MM.1S (cell line): ENCODE results near the gene TMEM242.

Source experiments
- DNase-seq: peaks from one replicate; pipeline ENCODE4 v3.0.0-alpha.2; 2015
- H2AFZ ChIP-seq: fragments of 300-600 bp; sonication (generic); 2 replicates; pipeline ENCODE4 v1.6.0; 2016; ENCODE audit warnings: antibody characterized with exemption, low read length
- H3F3A ChIP-seq: fragments of 300-600 bp; sonication (generic); 2 replicates; pipeline ENCODE4 v1.6.1; 2016; ENCODE audit warnings: mild to moderate bottlenecking, antibody characterized with exemption, low read length, moderate library complexity, mixed read lengths; ENCODE audit not compliant: insufficient read depth
- H3K27ac ChIP-seq: fragments of 300-600 bp; sonication (generic); 2 replicates; pipeline ENCODE4 v1.5.1; 2016; ENCODE audit warnings: mild to moderate bottlenecking, low read length
- H3K27me3 ChIP-seq: fragments of 300-600 bp; sonication (generic); replicated peaks from 2 replicates; pipeline ENCODE4 v1.6.0; 2016; ENCODE audit warnings: low read length; ENCODE audit not compliant: insufficient read depth
- H3K36me3 ChIP-seq: fragments of 300-600 bp; sonication (generic); replicated peaks from 2 replicates; pipeline ENCODE4 v1.6.1; 2016; ENCODE audit warnings: mild to moderate bottlenecking, low read length, mixed read lengths; ENCODE audit not compliant: insufficient read depth
- H3K4me1 ChIP-seq: fragments of 300-600 bp; sonication (generic); 2 replicates; pipeline ENCODE4 v1.6.1; 2016; ENCODE audit warnings: low read length, mixed read lengths
- H3K4me2 ChIP-seq: fragments of 300-600 bp; sonication (generic); 2 replicates; pipeline ENCODE4 v1.6.0; 2016; ENCODE audit warnings: low read depth, low read length
- H3K4me3 ChIP-seq: fragments of 300-600 bp; sonication (generic); 2 replicates; pipeline ENCODE4 v1.5.1; 2016; ENCODE audit warnings: low read length, mixed read lengths
- H3K79me2 ChIP-seq: fragments of 300-600 bp; sonication (generic); 2 replicates; pipeline ENCODE4 v1.6.1; 2016; ENCODE audit warnings: mixed run types, low read length, mixed read lengths
- H3K9ac ChIP-seq: fragments of 300-600 bp; sonication (generic); 2 replicates; pipeline ENCODE4 v1.6.1; 2016; ENCODE audit warnings: low read length, mixed read lengths
- H3K9me2 ChIP-seq: fragments of 300-600 bp; sonication (generic); replicated peaks from 2 replicates; pipeline ENCODE4 v1.6.1; 2016; ENCODE audit warnings: mild to moderate bottlenecking, low read length, mixed read lengths; ENCODE audit not compliant: insufficient read depth
- H3K9me3 ChIP-seq: fragments of 300-600 bp; sonication (generic); replicated peaks from 2 replicates; pipeline ENCODE4 v1.6.1; 2016; ENCODE audit warnings: mild to moderate bottlenecking, low read length, mixed read lengths; ENCODE audit not compliant: insufficient read depth
- H4K20me1 ChIP-seq: fragments of 300-600 bp; sonication (generic); 2 replicates; pipeline ENCODE4 v1.6.1; 2016; ENCODE audit warnings: mild to moderate bottlenecking, low read length, moderate library complexity, mixed read lengths; ENCODE audit not compliant: insufficient read depth
- EZH2 ChIP-seq: fragments of 300-600 bp; sonication (generic); optimal IDR thresholded peaks from 2 replicates; pipeline ENCODE3; 2017; ENCODE audit warnings: low read depth, mild to moderate bottlenecking, antibody characterized with exemption, low read length, mixed read lengths
- EZH2phosphoT487 ChIP-seq: fragments of 300-600 bp; sonication (generic); IDR thresholded peaks from 2 replicates; pipeline ENCODE4 v1.6.1; 2018; ENCODE audit warnings: antibody characterized with exemption, low read length
- TF ChIP-seq, protein P1 (sequence below): fragments of 300-600 bp; sonication (generic); IDR thresholded peaks from 2 replicates; pipeline ENCODE4 v1.5.1; 2016; ENCODE audit warnings: antibody characterized with exemption, low read length, mixed read lengths

Gene TMEM242

GRCh38 chr6:157280157-157280556 is 43.2 kb downstream of the TMEM242 start:
- no peak overlapping the region for H3K27ac ChIP-seq
- DNase-seq = no peak
- H3K9me2 ChIP-seq = no peaks in the 10 kb centered on the region
- H3K36me3 ChIP-seq = no peaks in the 10 kb centered on the region
- H3K4me2 ChIP-seq = no peak overlapping the region
- no peaks in the 10 kb centered on the region for H4K20me1 ChIP-seq
- no peaks in the 10 kb centered on the region for H3K27me3 ChIP-seq
- no peaks in the 10 kb centered on the region for H3K79me2 ChIP-seq
- no peaks in the 10 kb centered on the region for H3K4me1 ChIP-seq
- H3F3A ChIP-seq = no peaks in the 10 kb centered on the region
- H3K9ac ChIP-seq = no peak overlapping the region
- no peak overlapping the region for H2AFZ ChIP-seq
- H3K4me3 ChIP-seq = no peak overlapping the region
- TF ChIP-seq, protein P1, sequence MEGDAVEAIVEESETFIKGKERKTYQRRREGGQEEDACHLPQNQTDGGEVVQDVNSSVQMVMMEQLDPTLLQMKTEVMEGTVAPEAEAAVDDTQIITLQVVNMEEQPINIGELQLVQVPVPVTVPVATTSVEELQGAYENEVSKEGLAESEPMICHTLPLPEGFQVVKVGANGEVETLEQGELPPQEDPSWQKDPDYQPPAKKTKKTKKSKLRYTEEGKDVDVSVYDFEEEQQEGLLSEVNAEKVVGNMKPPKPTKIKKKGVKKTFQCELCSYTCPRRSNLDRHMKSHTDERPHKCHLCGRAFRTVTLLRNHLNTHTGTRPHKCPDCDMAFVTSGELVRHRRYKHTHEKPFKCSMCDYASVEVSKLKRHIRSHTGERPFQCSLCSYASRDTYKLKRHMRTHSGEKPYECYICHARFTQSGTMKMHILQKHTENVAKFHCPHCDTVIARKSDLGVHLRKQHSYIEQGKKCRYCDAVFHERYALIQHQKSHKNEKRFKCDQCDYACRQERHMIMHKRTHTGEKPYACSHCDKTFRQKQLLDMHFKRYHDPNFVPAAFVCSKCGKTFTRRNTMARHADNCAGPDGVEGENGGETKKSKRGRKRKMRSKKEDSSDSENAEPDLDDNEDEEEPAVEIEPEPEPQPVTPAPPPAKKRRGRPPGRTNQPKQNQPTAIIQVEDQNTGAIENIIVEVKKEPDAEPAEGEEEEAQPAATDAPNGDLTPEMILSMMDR = no peak
- H3K9me3 ChIP-seq = no peaks in the 10 kb centered on the region

GRCh38 chr6:157278171-157278570 is 45.1 kb downstream of the TMEM242 start:
- Histone ChIP-seq H3K9me3 (no peaks in the 10 kb centered on the region), H3K4me3 (no peak overlapping the region), H3K36me3 (no peaks in the 10 kb centered on the region), H2AFZ (no peak overlapping the region), H3K9me2 (no peaks in the 10 kb centered on the region), H3K79me2 (no peaks in the 10 kb centered on the region), H3K9ac (no peak overlapping the region), H3F3A (no peaks in the 10 kb centered on the region), H4K20me1 (no peaks in the 10 kb centered on the region), H3K4me2 (no peak overlapping the region), H3K27me3 (no peaks in the 10 kb centered on the region), H3K4me1 (no peaks in the 10 kb centered on the region), H3K27ac (no peak overlapping the region)
- TF ChIP-seq EZH2phosphoT487 (no peak), EZH2 (no peak)
- TF ChIP-seq, protein P1 = no peak
- no peak for DNase-seq

- no peak overlapping the region for H3K4me2 ChIP-seq
- H3K9me3 ChIP-seq = no peaks in the 10 kb centered on the region
- TF ChIP-seq EZH2 (no peak), EZH2phosphoT487 (no peak)
- TF ChIP-seq, protein P1 = no peak
These were observed 46.6 kb downstream of the TMEM242 start for GRCh38 chr6:157276731-157277130.

DNA sequence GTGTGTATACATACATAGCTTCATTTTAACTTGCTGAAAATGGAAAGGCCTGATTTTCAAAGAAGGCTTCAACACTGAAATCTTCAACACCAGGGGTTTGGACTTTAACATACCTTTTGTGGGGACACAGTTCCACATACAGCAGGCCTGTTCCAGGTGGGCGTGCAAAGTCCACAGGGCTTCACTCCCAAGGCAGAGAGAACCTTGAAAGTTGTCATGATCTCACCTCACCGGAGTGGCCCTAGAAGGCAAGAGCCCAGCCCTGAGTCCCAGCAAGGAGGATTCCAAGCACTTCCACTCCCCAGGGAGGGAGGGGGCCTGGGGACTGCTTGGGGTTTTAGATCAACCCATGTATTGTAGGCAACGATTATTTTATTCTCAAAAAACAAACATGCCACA is 47.2 kb downstream of the TMEM242 start:
- Histone ChIP-seq H3K27ac (no peak overlapping the region), H3K36me3 (no peaks in the 10 kb centered on the region), H3K4me1 (no peaks in the 10 kb centered on the region), H3K9me3 (no peaks in the 10 kb centered on the region), H4K20me1 (no peaks in the 10 kb centered on the region), H3K79me2 (no peaks in the 10 kb centered on the region), H3K9ac (no peak overlapping the region), H3K27me3 (no peaks in the 10 kb centered on the region), H2AFZ (no peak overlapping the region), H3F3A (no peaks in the 10 kb centered on the region), H3K9me2 (no peaks in the 10 kb centered on the region), H3K4me3 (no peak overlapping the region), H3K4me2 (no peak overlapping the region)
- no peak for DNase-seq
- TF ChIP-seq EZH2phosphoT487 (no peak), EZH2 (no peak)
- TF ChIP-seq, protein P1 = no peak

More at GRCh38 chr6:157276731-157277130, 46.6 kb downstream of the TMEM242 start:
- H4K20me1 ChIP-seq = no peaks in the 10 kb centered on the region
- no peaks in the 10 kb centered on the region for H3K4me1 ChIP-seq
- H3K9ac ChIP-seq = no peak overlapping the region
- no peak overlapping the region for H2AFZ ChIP-seq
- no peaks in the 10 kb centered on the region for H3K9me2 ChIP-seq
- H3K27ac ChIP-seq = no peak overlapping the region
- H3K36me3 ChIP-seq = no peaks in the 10 kb centered on the region
- H3K4me3 ChIP-seq = no peak overlapping the region
- H3K79me2 ChIP-seq = no peaks in the 10 kb centered on the region
- H3F3A ChIP-seq = no peaks in the 10 kb centered on the region
- no peaks in the 10 kb centered on the region for H3K27me3 ChIP-seq
- no peak for DNase-seq
